Activated naive CD4-positive, alpha-beta T cell treated with anti-CD3 and anti-CD28 coated beads for 36 hours (primary cell): Measurements from ENCODE around the gene MRPS23. TPM values are rescaled to one million over a fixed set of nuclear protein-coding genes. Genes with fewer than 3 reads are reported as not detected.

Experiments
- CTCF ChIA-PET: fragments of 350-600 bp; sonication (Branson Sonifier 250); formaldehyde crosslinking; loops from one replicate; lab custom pipeline; 2021; ENCODE audit warnings: antibody characterized with exemption; lab: Charles Lee
- DNase-seq: peaks from one replicate; pipeline ENCODE4 v3.0.0-alpha.2; 2020
- H3K27ac Mint-ChIP-seq: one replicate; pipeline ENCODE4 v1.8.0; 2021; ENCODE audit warnings: mild to moderate bottlenecking, mixed read lengths
- H3K27me3 Mint-ChIP-seq: one replicate; pipeline ENCODE4 v1.8.0; 2021; ENCODE audit warnings: low read depth, mixed read lengths
- H3K36me3 Mint-ChIP-seq: one replicate; pipeline ENCODE4 v1.8.0; 2021; ENCODE audit warnings: low read depth, mixed read lengths
- H3K4me1 Mint-ChIP-seq: one replicate; pipeline ENCODE4 v1.8.0; 2021; ENCODE audit warnings: low read depth, mixed read lengths
- H3K4me3 Mint-ChIP-seq: one replicate; pipeline ENCODE4 v1.8.0; 2021; ENCODE audit warnings: mild to moderate bottlenecking, moderate library complexity, mixed read lengths
- H3K9me3 Mint-ChIP-seq: one replicate; pipeline ENCODE4 v1.8.0; 2021; ENCODE audit warnings: mixed read lengths
- intact Hi-C: fragments of 100-400 bp; cut with micrococcal nuclease; formaldehyde crosslinking; loops from one replicate; pipeline ENCODE4 v1.15.1; 2023
- total RNA-seq, 2 experiments: library from RNA; stranded (reverse); gene quantifications; one replicate each; pipeline ENCODE4 v1.2.3, GENCODE V29; 2021

Gene MRPS23
- total RNA-seq, 2 experiments from 2014 or later: 57.5 to 59.1 TPM

- Mint-ChIP-seq H3K9me3 (no peaks in the 10 kb centered on the region), H3K27ac (no peak overlapping the region), H3K36me3 (no peaks in the 10 kb centered on the region), H3K27me3 (no peaks in the 10 kb centered on the region), H3K4me1 (no peaks in the 10 kb centered on the region), H3K4me3 (no peak overlapping the region)
- intact Hi-C loops: no loop called here
- DNase-seq: no peak
- CTCF ChIA-PET: interaction anchor here (0.5 to 1.9 kb wide), 3 partner anchors 9 to 78 kb away, joined by 3 to 5 read pairs (median 4); no protein-coding TSS in a partner anchor
Measured at GRCh38 chr17:57823469-57824401, 26.1 kb downstream of the MRPS23 start.

GRCh38 chr17:57819867-57820266 is 30.0 kb downstream of the MRPS23 start:
- Mint-ChIP-seq H3K36me3 (no peaks in the 10 kb centered on the region), H3K27ac (no peak overlapping the region), H3K9me3 (no peaks in the 10 kb centered on the region), H3K4me3 (no peak overlapping the region), H3K4me1 (no peaks in the 10 kb centered on the region), H3K27me3 (peaks cover 4% of the 10 kb centered on the region)
- intact Hi-C loops: no loop called here
- DNase-seq: no peak
- CTCF ChIA-PET: interaction anchor here (3.0 kb wide), 1 partner anchor 14 kb away, joined by 11 read pairs; no protein-coding TSS in a partner anchor

GRCh38 chr17:57819285-57819684 is 30.6 kb downstream of the MRPS23 start:
- intact Hi-C loops: no loop called here
- Mint-ChIP-seq H3K4me1 (no peaks in the 10 kb centered on the region), H3K9me3 (no peaks in the 10 kb centered on the region), H3K4me3 (no peak overlapping the region), H3K27me3 (peaks cover 4% of the 10 kb centered on the region), H3K27ac (no peak overlapping the region), H3K36me3 (no peaks in the 10 kb centered on the region)
- DNase-seq: no peak
- CTCF ChIA-PET: interaction anchor here (0.6 to 3.0 kb wide), 2 partner anchors 15 kb away, joined by 3 to 11 read pairs; no protein-coding TSS in a partner anchor

GRCh38 chr17:57818066-57818465 is 31.8 kb downstream of the MRPS23 start:
- Mint-ChIP-seq H3K27ac (no peak overlapping the region), H3K36me3 (no peaks in the 10 kb centered on the region), H3K4me3 (no peak overlapping the region), H3K9me3 (no peaks in the 10 kb centered on the region), H3K4me1 (no peaks in the 10 kb centered on the region), H3K27me3 (peaks cover 7% of the 10 kb centered on the region)
- no peak for DNase-seq
- intact Hi-C loops: no loop called here
- CTCF ChIA-PET: interaction anchor here (0.7 to 2.5 kb wide), 2 partner anchors 16 to 645 kb away, joined by 3 to 17 read pairs; no protein-coding TSS in a partner anchor

GRCh38 chr17:57817299-57817698 is 32.5 kb downstream of the MRPS23 start:
- intact Hi-C loops: no loop called here
- Mint-ChIP-seq H3K4me3 (no peak overlapping the region), H3K27ac (no peak overlapping the region), H3K9me3 (no peaks in the 10 kb centered on the region), H3K36me3 (no peaks in the 10 kb centered on the region), H3K4me1 (no peaks in the 10 kb centered on the region), H3K27me3 (peaks cover 8% of the 10 kb centered on the region)
- CTCF ChIA-PET: interaction anchor here (1.6 to 2.5 kb wide), 2 partner anchors 16 to 34 kb away, joined by 3 to 17 read pairs; no protein-coding TSS in a partner anchor
- no peak for DNase-seq

- no peaks in the 10 kb centered on the region for H3K36me3 Mint-ChIP-seq
- H3K4me3 Mint-ChIP-seq: no peak overlapping the region
- no peak overlapping the region for H3K27ac Mint-ChIP-seq
- intact Hi-C loops: no loop called here
- H3K4me1 Mint-ChIP-seq: peaks cover 14% of the 10 kb centered on the region
- no peak for DNase-seq
- peaks cover 31% of the 10 kb centered on the region for H3K27me3 Mint-ChIP-seq
- CTCF ChIA-PET: interaction anchor here (2.3 kb wide), 1 partner anchor 19 kb away, joined by 15 read pairs; no protein-coding TSS in a partner anchor
- no peaks in the 10 kb centered on the region for H3K9me3 Mint-ChIP-seq
Measured at GRCh38 chr17:57814421-57814820, 35.4 kb downstream of the MRPS23 start.

- H3K36me3 Mint-ChIP-seq: no peaks in the 10 kb centered on the region
- peaks cover 14% of the 10 kb centered on the region for H3K4me1 Mint-ChIP-seq
- no peak overlapping the region for H3K4me3 Mint-ChIP-seq
- no peak overlapping the region for H3K27ac Mint-ChIP-seq
- peaks cover 37% of the 10 kb centered on the region for H3K27me3 Mint-ChIP-seq
- intact Hi-C loops: no loop called here
- CTCF ChIA-PET: interaction anchor here (0.6 to 1.1 kb wide), 2 partner anchors 12 to 28 kb away, joined by 4 read pairs; no protein-coding TSS in a partner anchor
- no peak for DNase-seq
- no peaks in the 10 kb centered on the region for H3K9me3 Mint-ChIP-seq
Measured at GRCh38 chr17:57811638-57812280, 38.1 kb downstream of the MRPS23 start.

GRCh38 chr17:57810721-57811637 is 38.9 kb downstream of the MRPS23 start:
- H3K9me3 Mint-ChIP-seq: no peaks in the 10 kb centered on the region
- no peak overlapping the region for H3K4me3 Mint-ChIP-seq
- DNase-seq: no peak
- peaks cover 41% of the 10 kb centered on the region for H3K27me3 Mint-ChIP-seq
- CTCF ChIA-PET: no interaction called here
- peaks cover 14% of the 10 kb centered on the region for H3K4me1 Mint-ChIP-seq
- intact Hi-C loops: no loop called here
- H3K27ac Mint-ChIP-seq: no peak overlapping the region
- H3K36me3 Mint-ChIP-seq: no peaks in the 10 kb centered on the region

- Mint-ChIP-seq H3K4me3 (no peak overlapping the region), H3K27me3 (peaks cover 39% of the 10 kb centered on the region), H3K4me1 (peaks cover 14% of the 10 kb centered on the region), H3K36me3 (no peaks in the 10 kb centered on the region), H3K27ac (no peak overlapping the region), H3K9me3 (no peaks in the 10 kb centered on the region)
- no peak for DNase-seq
- intact Hi-C loops: no loop called here
- CTCF ChIA-PET: no interaction called here
Measured at GRCh38 chr17:57809879-57810278, 40.0 kb downstream of the MRPS23 start.

- H3K9me3 Mint-ChIP-seq: no peaks in the 10 kb centered on the region
- H3K27me3 Mint-ChIP-seq: peaks cover 37% of the 10 kb centered on the region
- H3K36me3 Mint-ChIP-seq: no peaks in the 10 kb centered on the region
- CTCF ChIA-PET: no interaction called here
- no peak overlapping the region for H3K27ac Mint-ChIP-seq
- H3K4me1 Mint-ChIP-seq: peaks cover 14% of the 10 kb centered on the region
- intact Hi-C loops: no loop called here
- no peak for DNase-seq
- no peak overlapping the region for H3K4me3 Mint-ChIP-seq
Measured at GRCh38 chr17:57808882-57809281, 41.0 kb downstream of the MRPS23 start.

- Mint-ChIP-seq H3K4me3 (no peak overlapping the region), H3K4me1 (peaks cover 10% of the 10 kb centered on the region), H3K9me3 (peaks cover 7% of the 10 kb centered on the region), H3K36me3 (peaks cover 1% of the 10 kb centered on the region), H3K27me3 (peaks cover 27% of the 10 kb centered on the region), H3K27ac (no peak overlapping the region)
- DNase-seq: no peak
- intact Hi-C loops: no loop called here
- CTCF ChIA-PET: interaction anchor here (2.1 to 2.3 kb wide), 2 partner anchors 23 to 27 kb away, joined by 11 to 17 read pairs; no protein-coding TSS in a partner anchor
Measured at GRCh38 chr17:57806167-57806830, 43.5 kb downstream of the MRPS23 start.
